Right hindlimb (tissue), 1 donor: Measurements from ENCODE around the gene PHETA1.
"Not testable (repeated sequence)": the region's sequence is repeated elsewhere in the genome, so short reads cannot be mapped to it uniquely, and the experiment has no call there.

ENCODE experiments used
- DNase-seq: peaks from one replicate; pipeline ENCODE4 v3.0.0-alpha.2; 2018

PHETA1 gene

GRCh38 chr12:111405149-111405858, 36.4 kb upstream of the PHETA1 start:
- DNase-seq = peak; percentile 92

DNA sequence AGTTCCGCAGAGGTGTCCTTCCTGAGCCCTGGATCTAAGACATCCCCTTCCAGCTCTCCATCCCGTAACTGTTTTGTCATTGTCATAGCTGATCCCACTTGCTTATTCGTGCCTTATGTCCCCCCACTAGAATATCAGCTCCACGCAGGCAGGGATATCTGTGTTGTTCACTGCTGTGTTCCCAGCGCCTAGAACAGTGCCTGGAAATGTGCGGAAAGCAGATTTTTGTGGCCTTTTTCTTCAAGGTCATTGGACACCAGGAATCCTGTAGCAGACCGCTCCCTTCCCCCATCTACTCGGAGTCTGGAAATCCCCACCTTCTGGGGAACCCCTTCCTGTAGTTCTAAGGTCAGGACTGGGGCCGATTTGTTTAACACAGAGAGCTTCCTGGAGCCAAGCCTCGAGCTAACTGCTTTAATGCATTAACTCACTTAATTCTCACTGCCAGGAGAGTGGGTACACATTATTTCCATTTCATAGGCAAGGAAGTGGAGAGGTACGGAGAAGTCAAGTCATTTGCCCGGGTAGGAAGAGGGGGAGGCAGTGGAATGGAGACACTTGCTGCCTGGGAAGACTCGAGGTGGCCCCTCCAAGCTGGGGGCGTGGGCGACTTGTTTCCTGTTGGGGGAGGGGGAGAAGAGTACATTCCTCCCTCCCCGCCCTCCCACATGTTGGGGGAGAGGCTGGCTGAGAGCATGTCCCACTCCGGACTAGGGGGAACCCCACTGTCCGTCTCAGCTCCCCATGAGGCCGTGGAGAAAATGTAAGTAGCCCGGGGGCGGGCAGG, 35.7 kb upstream of the PHETA1 start:
- DNase-seq = peak; percentile 59

DNA sequence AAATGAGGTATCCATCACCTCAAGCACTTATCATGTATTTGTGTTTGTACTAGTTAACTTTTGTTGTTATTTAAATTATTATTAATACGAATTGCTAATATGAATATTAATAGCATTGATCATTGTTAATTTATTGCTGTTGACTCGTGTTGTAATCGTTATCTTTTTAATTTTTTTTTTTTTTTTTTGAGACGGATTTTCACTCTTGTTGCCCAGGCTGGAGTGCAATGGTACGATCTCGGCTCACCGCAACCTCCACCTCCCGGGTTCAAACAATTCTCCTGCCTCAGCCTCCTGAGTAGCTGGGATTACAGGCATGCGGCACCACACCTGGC, 33.6 kb upstream of the PHETA1 start:
- DNase-seq = not testable (repeated sequence)

GRCh38 chr12:111401167-111401605, 32.3 kb upstream of the PHETA1 start:
- no peak for DNase-seq

DNA sequence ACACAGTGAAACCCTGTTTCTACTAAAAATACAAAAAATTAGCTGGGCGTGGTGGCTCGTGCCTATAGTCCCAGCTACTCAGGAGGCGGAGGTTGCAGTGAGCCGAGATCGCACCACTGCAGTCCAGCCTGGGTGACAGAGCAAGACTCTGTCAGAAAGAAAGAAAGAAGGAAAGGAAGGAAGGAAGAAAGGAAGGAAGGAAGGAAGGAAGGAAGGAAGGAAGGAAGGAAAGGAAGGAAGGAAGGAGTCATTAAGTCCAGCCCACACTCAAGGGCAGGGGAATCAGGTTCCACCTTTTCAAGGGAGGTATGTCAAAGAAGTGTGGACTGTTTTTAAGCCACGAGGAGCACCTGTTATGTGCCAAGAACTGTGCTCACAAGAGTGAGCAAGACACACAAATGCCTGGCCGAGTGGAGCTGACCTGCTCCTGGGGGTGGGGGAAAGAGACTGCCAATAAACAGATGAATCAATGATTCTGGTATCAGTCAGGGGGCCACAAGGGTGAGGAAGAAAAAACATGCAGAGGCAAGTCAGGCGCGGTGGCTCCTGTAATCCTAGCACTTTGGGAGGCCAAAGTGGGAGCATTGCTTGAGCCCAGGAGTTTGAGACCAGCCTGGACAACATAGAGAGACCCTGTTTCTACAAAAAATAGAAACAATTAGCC, 31.0 kb upstream of the PHETA1 start:
- not testable (repeated sequence) for DNase-seq

DNA sequence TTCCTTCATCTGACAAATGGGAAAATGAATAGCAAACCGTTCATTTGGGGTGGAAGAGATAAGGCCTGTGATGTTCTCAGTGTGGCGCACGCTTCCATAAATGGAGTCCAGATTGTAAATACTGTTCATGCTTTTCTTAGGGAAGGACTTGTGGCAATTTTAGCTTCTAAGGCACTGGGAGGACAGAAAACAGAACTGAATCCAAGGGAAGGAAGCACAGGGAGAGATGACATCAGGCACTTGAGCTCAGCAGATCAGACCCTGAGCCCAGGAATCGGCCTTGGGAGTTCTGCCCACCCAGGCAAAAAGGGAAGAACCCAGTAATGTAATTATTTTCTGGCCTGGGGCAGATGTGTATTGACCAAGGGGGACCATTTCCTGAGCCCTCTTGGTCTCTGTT, 29.6 kb upstream of the PHETA1 start:
- DNase-seq = no peak

DNA sequence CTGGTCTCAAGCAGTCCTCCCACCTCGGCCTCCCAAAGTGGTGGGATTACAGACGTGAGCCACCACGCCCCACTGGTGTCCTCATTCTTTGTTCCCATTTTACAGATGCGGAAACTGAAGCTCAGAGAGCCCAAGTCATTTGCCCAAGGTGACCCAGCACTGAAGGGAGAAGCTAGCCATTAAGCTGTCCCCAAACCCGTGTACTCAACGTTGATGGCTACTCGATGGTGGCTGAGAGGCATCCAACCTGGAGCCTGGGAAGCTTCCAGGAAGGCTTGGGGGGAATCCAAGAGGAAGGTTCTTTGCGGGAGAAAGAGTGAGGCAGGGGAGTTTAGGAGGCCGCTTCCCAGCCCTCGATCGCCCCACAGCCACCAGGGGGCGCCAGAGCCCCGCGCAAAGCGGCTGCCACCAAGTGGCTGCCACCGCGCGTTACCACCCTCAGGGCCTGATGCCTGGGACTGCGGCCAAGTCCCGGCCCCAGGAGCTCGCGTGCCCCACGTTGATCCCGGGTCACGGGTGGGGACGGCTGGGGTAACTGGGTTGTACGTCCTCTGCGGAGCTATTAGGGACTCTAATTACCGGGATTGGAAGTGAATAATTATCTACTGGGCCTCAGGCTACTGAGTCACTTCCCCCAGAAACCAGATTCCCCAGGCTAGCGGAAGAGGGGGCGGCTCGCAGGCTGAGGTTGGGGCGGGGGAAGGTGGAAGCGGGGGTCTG, 28.0 kb upstream of the PHETA1 start:
- DNase-seq = peak; percentile 85

GRCh38 chr12:111396271-111396670, 27.4 kb upstream of the PHETA1 start:
- DNase-seq = not testable (repeated sequence)

DNA sequence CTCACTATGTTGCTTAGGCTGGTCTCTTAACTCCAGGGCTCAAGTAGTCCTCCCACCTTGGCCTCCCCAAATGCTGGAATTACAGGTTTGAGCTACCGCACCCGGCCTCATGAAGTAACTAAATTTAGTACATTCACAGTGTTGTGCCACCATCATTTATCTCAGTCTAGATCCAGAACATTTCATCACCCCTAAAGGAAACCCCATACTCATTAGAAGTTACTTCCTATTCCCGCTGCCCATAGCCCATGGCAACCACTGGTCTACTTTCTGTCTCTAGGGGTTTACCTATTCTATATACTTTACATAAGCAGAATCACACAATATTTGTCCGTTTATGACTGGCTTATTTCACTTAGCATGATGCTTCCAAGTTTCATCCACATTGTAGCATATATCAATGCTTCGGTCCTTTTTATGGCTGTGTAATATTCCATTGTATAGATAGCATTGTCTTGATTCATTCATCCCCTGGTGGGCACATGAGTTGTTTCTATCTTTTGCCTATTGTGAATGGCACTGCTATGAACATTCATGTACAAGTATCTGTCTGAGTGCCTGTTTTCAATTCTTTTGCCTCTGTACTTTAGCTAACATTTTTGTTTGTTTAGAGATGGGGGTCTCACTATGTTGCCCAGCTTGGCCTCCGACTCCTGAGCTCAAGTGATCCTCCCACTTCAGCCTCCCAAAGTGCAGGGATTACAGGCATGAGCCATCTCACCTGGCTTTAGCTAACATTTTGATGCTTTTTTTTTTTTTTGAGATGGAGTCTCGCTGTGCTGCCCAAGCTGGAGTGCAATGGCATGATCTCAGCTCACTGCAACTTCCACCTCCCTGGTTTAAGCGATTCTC, 26.7 kb upstream of the PHETA1 start:
- no peak for DNase-seq

GRCh38 chr12:111394480-111394879, 25.6 kb upstream of the PHETA1 start:
- DNase-seq = no peak

GRCh38 chr12:111393700-111394300, 24.9 kb upstream of the PHETA1 start:
- no peak for DNase-seq

DNA sequence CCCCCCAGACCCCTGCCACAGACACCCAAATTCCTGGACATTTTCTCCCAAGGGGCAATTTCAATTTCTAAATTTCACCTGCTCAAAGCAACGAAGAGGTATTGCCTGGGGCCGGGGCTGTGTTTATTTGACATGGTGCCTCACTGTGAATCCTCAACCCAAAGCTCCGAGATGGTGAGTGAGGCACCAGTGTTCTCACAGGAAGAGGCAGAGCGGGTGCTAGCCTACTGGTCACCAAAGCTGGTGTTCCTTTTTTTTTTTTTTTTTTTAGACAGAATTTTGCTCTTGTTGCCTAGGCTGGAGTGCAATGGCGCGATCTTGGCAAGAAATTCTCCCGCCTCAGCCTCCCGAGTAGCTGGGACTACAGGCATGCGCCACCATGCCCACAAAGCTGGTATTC, 22.0 kb upstream of the PHETA1 start:
- DNase-seq = no peak

GRCh38 chr12:111389635-111390034, 20.7 kb upstream of the PHETA1 start:
- no peak for DNase-seq

DNA sequence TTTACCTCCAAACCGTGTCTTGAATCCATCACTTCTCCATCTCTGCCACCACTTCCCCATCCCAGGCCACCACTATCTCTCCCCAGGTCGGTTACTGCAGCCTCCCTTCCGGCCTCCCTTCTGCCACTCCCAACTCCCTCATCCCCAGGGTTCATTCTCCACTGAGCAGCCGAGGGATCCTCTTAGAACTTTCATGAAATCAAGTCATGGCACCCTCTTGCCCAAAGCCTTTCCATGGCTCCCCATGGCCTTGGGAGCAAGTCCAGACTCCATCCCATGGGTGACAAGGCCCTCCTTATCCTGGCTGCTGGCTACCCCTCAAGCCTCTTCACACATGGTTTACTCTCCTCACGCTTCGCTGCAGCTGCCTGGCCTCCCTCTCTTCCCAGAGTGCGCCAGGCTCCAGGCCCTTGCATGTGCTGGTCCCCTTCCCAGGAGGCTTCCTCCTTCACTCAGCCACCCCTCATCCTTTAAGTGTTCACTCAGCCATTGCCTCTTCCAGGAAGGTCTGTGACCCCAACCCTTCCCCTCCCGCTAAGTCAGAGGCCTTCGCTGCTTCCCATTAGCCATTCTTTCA, 18.9 kb upstream of the PHETA1 start:
- no peak for DNase-seq

DNA sequence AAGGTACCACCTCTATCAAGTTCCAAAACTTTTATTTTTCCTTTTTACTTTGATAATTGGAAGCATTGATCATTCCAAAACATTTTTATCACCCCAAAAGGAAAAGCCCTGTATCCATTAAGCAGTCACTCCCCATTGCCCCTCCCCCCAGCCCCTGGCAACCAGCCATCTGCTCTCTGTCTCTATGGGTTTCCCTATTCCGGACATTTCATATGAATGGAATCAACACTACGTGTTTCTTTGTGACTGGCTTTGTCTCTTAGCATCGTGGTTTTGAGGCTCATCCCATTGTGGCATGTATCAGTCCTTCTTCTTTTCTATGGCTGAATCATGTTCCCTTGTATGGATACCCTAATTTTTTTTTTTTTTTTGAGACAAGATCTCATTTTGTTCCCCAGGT, 18.0 kb upstream of the PHETA1 start:
- DNase-seq = no peak

GRCh38 chr12:111384596-111384995, 15.7 kb upstream of the PHETA1 start:
- DNase-seq = no peak

- DNase-seq = no peak
These were observed 11.2 kb upstream of the PHETA1 start for GRCh38 chr12:111379942-111380554.

DNA sequence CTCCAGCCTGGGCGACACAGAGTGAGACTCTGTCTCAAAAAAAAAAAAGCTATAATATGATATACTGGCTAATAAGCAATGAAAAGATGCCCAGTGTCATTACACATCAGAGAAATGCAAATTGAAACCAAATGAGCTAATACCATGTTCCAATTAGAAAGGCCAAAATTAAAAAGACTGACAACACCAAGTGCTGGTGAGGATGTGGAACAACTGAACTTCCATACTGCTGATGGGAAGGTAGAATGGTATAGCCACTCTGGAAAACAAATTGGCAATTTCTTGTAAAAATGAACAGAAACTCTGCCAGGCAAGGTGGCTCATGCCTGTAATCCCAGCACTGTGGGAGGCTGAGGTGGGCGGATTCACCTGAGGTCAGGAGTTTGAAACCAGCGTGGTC, 8.5 kb upstream of the PHETA1 start:
- no peak for DNase-seq

DNA sequence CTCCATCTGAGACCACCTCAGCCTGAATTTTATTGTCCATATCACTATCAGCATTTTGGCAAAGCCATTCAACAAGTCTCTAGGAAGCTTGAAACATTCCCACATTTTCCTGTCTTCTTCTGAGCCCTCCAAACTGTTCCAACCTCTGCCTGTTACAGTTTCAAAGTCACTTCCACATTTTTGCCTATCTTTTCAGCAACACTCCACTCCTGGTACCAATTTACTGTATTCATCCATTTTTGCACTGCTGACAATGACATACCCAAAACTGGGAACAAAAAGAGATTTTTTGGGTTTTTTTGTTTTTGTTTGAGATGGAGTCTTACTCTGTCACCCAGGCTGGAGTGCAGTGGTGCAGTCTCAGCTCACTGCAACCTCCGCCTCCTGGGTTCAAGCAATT, 4.3 kb upstream of the PHETA1 start:
- not testable (repeated sequence) for DNase-seq

DNA sequence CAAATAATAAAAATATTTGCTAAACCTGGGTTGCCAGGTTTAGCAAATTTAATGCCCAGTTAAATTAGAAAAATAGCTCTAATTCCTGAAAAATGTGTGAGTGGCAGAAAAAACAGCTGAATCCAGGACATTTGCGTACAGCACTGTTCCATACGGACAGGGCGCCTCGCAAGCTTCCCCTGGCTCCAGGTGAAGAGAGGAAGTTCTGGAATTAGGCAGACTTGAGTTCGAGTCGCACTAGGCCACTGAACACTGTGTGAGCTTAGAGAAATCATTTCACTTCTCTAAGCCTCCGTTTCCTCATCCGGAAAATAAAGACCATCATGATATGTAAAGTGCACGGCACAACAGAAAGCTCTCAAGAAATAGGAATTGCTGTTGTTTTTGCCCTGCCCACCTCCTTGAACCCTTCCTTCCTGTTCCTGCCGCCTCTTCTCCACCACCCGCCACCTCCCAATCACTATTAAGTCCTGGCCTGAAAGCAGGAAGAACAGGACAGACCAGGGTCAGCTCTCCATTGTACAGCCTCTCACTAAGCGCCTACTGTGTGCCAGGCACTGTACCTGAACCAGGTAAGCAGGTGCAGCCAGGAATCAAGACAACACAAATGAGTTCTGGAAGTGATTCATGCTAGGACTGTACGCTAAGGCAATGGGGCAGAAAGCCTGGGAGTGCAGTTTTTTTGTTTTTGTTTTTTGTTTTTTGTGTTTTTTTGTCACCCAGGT, 763 bp upstream of the PHETA1 start:
- DNase-seq = no peak
